GM12878 (cell line): Measurements from ENCODE around the gene NOB1. TPM values are rescaled to one million over a fixed set of nuclear protein-coding genes. Genes with fewer than 3 reads are reported as not detected.

Source experiments
- ATAC-seq: fragments of 200-7000 bp; cut with Tn5 transposase; 3 replicates; pipeline ENCODE4 v1.9.1; 2020; ENCODE audit warnings: mild to moderate bottlenecking, moderate library complexity
- BruUV-seq: library from RNA; stranded (reverse); fragments of 400-500 nt; replicated peaks from 2 replicates; lab custom pipeline; 2021; lab: Mats Ljungman, UMichigan
- CTCF ChIA-PET: fragments of 300-600 bp; sonication (Branson Sonifier 250); formaldehyde crosslinking; extraction: SDS; loops from one replicate; lab custom pipeline; 2021; ENCODE audit warnings: inconsistent platforms; lab: Yijun Ruan, JAX
- POLR2A ChIA-PET: fragments of 350-600 bp; formaldehyde crosslinking; extraction: SDS; loops from one replicate; lab custom pipeline; 2021; ENCODE audit warnings: inconsistent platforms; lab: Charles Lee
- RAD21 ChIA-PET: fragments of 300-600 bp; sonication (Branson Sonifier 250); formaldehyde crosslinking; loops from one replicate; lab custom pipeline; 2023; ENCODE audit warnings: antibody characterized with exemption; ENCODE audit not compliant: unreplicated experiment; lab: Charles Lee
- SMC1A ChIA-PET: fragments of 300-600 bp; sonication (Branson Sonifier 250); formaldehyde crosslinking; loops from one replicate; lab custom pipeline; 2023; ENCODE audit not compliant: unreplicated experiment, uncharacterized antibody; lab: Charles Lee
- DNase-seq: peaks from one replicate; pipeline ENCODE4 v3.0.0-alpha.2; 2011; ENCODE audit warnings: low read depth, low spot score
- FAIRE-seq: peaks from 3 replicates; lab custom pipeline; 2011; peaks lifted over from hg19 to GRCh38; lab: Jason Lieb, UNC
- H2AFZ ChIP-seq: 2 replicates; pipeline ENCODE4 v1.6.0; 2011; ENCODE audit warnings: low read depth, low read length, control low read depth; ENCODE audit not compliant: control insufficient read depth
- H3K27ac ChIP-seq: 2 replicates; pipeline ENCODE4 v1.5.1; 2011; ENCODE audit warnings: control low read depth; ENCODE audit not compliant: control insufficient read depth, insufficient read depth
- H3K27me3 ChIP-seq, 2 experiments: replicated peaks in 1 of 2; 2 replicates each; pipeline versions ENCODE4 v1.6.0 to v1.6.1; 2011; ENCODE audit warnings: low read length in 1 of 2; ENCODE audit not compliant: control insufficient read depth in 2 of 2, insufficient read depth in 2 of 2
- H3K36me3 ChIP-seq, 2 experiments: 2 replicates each; pipeline ENCODE4 v1.5.1; 2011; ENCODE audit warnings: low read length in 1 of 2; ENCODE audit not compliant: control insufficient read depth in 2 of 2, insufficient read depth in 2 of 2
- H3K4me1 ChIP-seq: 2 replicates; pipeline ENCODE4 v1.6.1; 2011; ENCODE audit warnings: mild to moderate bottlenecking, low read length, moderate library complexity, mixed read lengths; ENCODE audit not compliant: control insufficient read depth, insufficient read depth
- H3K4me2 ChIP-seq: 2 replicates; pipeline ENCODE4 v1.6.0; 2011; ENCODE audit warnings: control low read depth; ENCODE audit not compliant: control insufficient read depth, insufficient read depth
- H3K4me3 ChIP-seq: fragments of 200-600 bp; sonication (generic); 2 replicates; pipeline ENCODE4 v1.5.1; 2016
- H3K79me2 ChIP-seq: 2 replicates; pipeline ENCODE4 v1.6.0; 2011; ENCODE audit warnings: low read length; ENCODE audit not compliant: control insufficient read depth, insufficient read depth
- H3K9ac ChIP-seq: 2 replicates; pipeline ENCODE4 v1.8.0; 2011; ENCODE audit warnings: low read length, control low read depth, mixed read lengths; ENCODE audit not compliant: control insufficient read depth, insufficient read depth
- H3K9me3 ChIP-seq: replicated peaks from 3 replicates; pipeline ENCODE4 v1.5.1; 2011; ENCODE audit warnings: mild to moderate bottlenecking, low read length; ENCODE audit not compliant: control insufficient read depth, insufficient read depth
- H4K20me1 ChIP-seq: 2 replicates; pipeline ENCODE4 v1.6.0; 2011; ENCODE audit not compliant: control insufficient read depth, insufficient read depth
- ASH2L ChIP-seq: fragments of 300-600, 200-600 bp; sonication (generic); IDR thresholded peaks from 2 replicates; pipeline ENCODE4 v1.6.1; 2017; ENCODE audit warnings: low read depth, mild to moderate bottlenecking, borderline replicate concordance
- BCL11A ChIP-seq: IDR thresholded peaks from 2 replicates; pipeline ENCODE4 v1.6.1; 2011; ENCODE audit warnings: low read depth, low read length
- ETV6 ChIP-seq, 2 experiments: fragments of 450-650 bp in 1 of 2; IDR thresholded peaks in 1 of 2; conservative IDR thresholded peaks in 1 of 2; 2 replicates each; pipeline ENCODE4 v1.6.1; 2014; ENCODE audit warnings: antibody characterized with exemption in 1 of 2, borderline replicate concordance in 1 of 2, low read depth in 1 of 2, mild to moderate bottlenecking in 1 of 2, moderate library complexity in 1 of 2
- GABPA ChIP-seq: IDR thresholded peaks from 2 replicates; pipeline ENCODE4 v1.6.1; 2014; ENCODE audit warnings: antibody characterized with exemption, low read depth, mild to moderate bottlenecking, inconsistent platforms
- GATAD2B ChIP-seq: fragments of 450-650 bp; conservative IDR thresholded peaks from 2 replicates; pipeline ENCODE4 v1.6.1; 2017; ENCODE audit warnings: low read depth, mild to moderate bottlenecking, moderate library complexity
- KAT2A ChIP-seq: conservative IDR thresholded peaks from 2 replicates; pipeline ENCODE4 v1.6.1; 2011; ENCODE audit warnings: low read depth, low read length; ENCODE audit not compliant: control insufficient read depth
- LARP7 ChIP-seq: fragments of 450-650 bp; IDR thresholded peaks from 2 replicates; pipeline ENCODE4 v1.6.1; 2017; ENCODE audit warnings: mild to moderate bottlenecking
- NRF1 ChIP-seq: conservative IDR thresholded peaks from 2 replicates; pipeline ENCODE4 v1.6.1; 2011; ENCODE audit warnings: mild to moderate bottlenecking, low read depth, low read length, improper control_type of control experiment
- POLR2AphosphoS2 ChIP-seq: IDR thresholded peaks from 2 replicates; pipeline ENCODE4 v1.6.1; 2011; ENCODE audit warnings: low read depth, mild to moderate bottlenecking, low read length, improper control_type of control experiment, moderate library complexity
- RCOR1 ChIP-seq: conservative IDR thresholded peaks from 2 replicates; pipeline ENCODE4 v1.6.1; 2012; ENCODE audit warnings: low read depth, low read length, improper control_type of control experiment
- SMAD5 ChIP-seq: IDR thresholded peaks from 2 replicates; pipeline ENCODE4 v1.6.1; 2016; ENCODE audit warnings: antibody characterized with exemption, low read depth
- SUZ12 ChIP-seq: fragments of 200-600 bp; sonication (generic); IDR thresholded peaks from one replicate; pipeline ENCODE4 v1.6.1; 2018; ENCODE audit warnings: antibody characterized with exemption, mild to moderate bottlenecking; ENCODE audit not compliant: unreplicated experiment
- WGBS: methylation state at CpG from one replicate; pipeline ENCODE4 v1.1.6; 2016; ENCODE audit warnings: low lambda C conversion rate; ENCODE audit not compliant: insufficient replicate concordance, insufficient coverage; ENCODE audit errors: missing lambda C conversion rate; 5-methylcytosine and 5-hydroxymethylcytosine counted together
- in situ Hi-C: fragments of 300-500 bp; cut with MboI; formaldehyde crosslinking; loops from 9 replicates; pipeline ENCODE4 v1.14.3; 2018; ENCODE audit warnings: mixed read lengths
- intact Hi-C: fragments of 100-400 bp; cut with micrococcal nuclease; formaldehyde crosslinking; loops from one replicate; pipeline ENCODE4 v1.14.2; 2022; ENCODE audit not compliant: unreplicated experiment
- polyA plus RNA-seq, 11 experiments: library from polyadenylated mRNA; depleted of rRNA in 4 of 11; unstranded in 6 of 11; stranded (reverse) in 5 of 11; fragments of >200 nt; fragmentation: Nextera tagmentation in 4 of 11; fragmentation: Illumina TruSeq in 1 of 11; extraction: Ambion mirVana in 4 of 11; extraction: Trizol in 1 of 11; gene quantifications; 1 replicate in 1 of 11; 2 replicates in 10 of 11; pipeline versions ENCODE4 v1.2.1 to v1.2.3, GENCODE V29; 2011 to 2016; ENCODE audit warnings: inconsistent platforms in 2 of 11, missing spikeins in 2 of 11, low read depth in 1 of 11
- total RNA-seq, 4 experiments: library from RNA; depleted of rRNA in 3 of 4; stranded (reverse); fragments of >200 nt in 3 of 4; fragmentation: Illumina TruSeq in 1 of 4; extraction: Trizol in 1 of 4; gene quantifications; 2 replicates each; pipeline versions ENCODE4 v1.2.1 to v1.2.3, GENCODE V29; 2013 to 2021
- TF ChIP-seq, protein P1 (sequence below): IDR thresholded peaks from 2 replicates; pipeline ENCODE4 v1.6.1; 2012; ENCODE audit warnings: mild to moderate bottlenecking, low read depth, low read length
- TF ChIP-seq, protein P2 (sequence below): IDR thresholded peaks from 2 replicates; pipeline ENCODE4 v1.6.1; 2012; ENCODE audit warnings: low read depth, low read length, improper control_type of control experiment
- TF ChIP-seq, protein P3 (sequence below): fragments of 450-650 bp; IDR thresholded peaks from 2 replicates; pipeline ENCODE4 v1.6.1; 2017; ENCODE audit warnings: borderline replicate concordance
- TF ChIP-seq, protein P4 (sequence below): IDR thresholded peaks from 2 replicates; pipeline ENCODE4 v1.6.1; 2011; ENCODE audit warnings: borderline replicate concordance, low read depth, mild to moderate bottlenecking, moderate library complexity, low read length; ENCODE audit not compliant: insufficient read depth, poor library complexity, severe bottlenecking

NOB1 gene
- total and polyA plus RNA-seq, 10 of the 15 experiments (the other 5 are each of a cell fraction or from before 2014, with no cell fraction given): 31.1 to 117 (median 78.0) TPM

DNA sequence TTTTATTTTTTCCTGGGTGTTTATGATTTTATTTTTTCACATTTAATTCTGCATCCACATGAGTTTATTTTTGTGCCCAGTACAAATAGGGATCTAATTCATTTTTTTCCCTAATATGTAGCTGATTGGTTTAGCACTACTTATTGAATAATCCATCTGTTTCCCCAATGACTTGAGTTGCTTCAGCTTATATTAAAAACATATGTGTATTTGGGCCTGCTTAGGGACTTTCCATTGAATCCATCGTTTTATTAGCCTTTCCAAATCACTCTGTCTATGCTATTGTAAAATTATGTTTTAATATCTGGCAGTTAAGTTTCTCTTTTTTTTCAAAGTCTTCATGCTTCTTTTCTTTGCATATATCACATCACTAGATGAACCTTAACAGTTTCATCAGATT is 49.6 kb upstream of the NOB1 start:
- no peak for DNase-seq
- Histone ChIP-seq H3K36me3 (peaks cover 0 to 6% of the 10 kb centered on the region in 2 experiments; a peak in 2 of 4 replicates), H4K20me1 (no peaks in the 10 kb centered on the region), H2AFZ (no peak overlapping the region), H3K4me3 (no peak overlapping the region), H3K4me2 (no peak overlapping the region), H3K9ac (no peak overlapping the region), H3K27me3 (no peaks in the 10 kb centered on the region), H3K79me2 (no peaks in the 10 kb centered on the region), H3K27ac (no peak overlapping the region), H3K9me3 (no peaks in the 10 kb centered on the region), H3K4me1 (no peaks in the 10 kb centered on the region; the same call in 1 of the 2 replicates)
- 97% methylated on average over 1 of the region's 1 CpG for WGBS
- in situ Hi-C loops (no loop called here), intact Hi-C loops (no loop called here)
- no peak for FAIRE-seq
- SMC1A ChIA-PET: interaction anchor here (0.5 kb wide), 1 partner anchor 84 kb away, joined by 3 read pairs; no protein-coding TSS in a partner anchor
- no peak for ATAC-seq
- CTCF ChIA-PET: no interaction called here
- RAD21 ChIA-PET: no interaction called here
- BruUV-seq: no TSS peak
- POLR2A ChIA-PET: no interaction called here
- TF ChIP-seq NRF1: no peak
- no peak for TF ChIP-seq POLR2AphosphoS2
- no peak for TF ChIP-seq SUZ12
- no peak for TF ChIP-seq BCL11A
- TF ChIP-seq, protein P1, sequence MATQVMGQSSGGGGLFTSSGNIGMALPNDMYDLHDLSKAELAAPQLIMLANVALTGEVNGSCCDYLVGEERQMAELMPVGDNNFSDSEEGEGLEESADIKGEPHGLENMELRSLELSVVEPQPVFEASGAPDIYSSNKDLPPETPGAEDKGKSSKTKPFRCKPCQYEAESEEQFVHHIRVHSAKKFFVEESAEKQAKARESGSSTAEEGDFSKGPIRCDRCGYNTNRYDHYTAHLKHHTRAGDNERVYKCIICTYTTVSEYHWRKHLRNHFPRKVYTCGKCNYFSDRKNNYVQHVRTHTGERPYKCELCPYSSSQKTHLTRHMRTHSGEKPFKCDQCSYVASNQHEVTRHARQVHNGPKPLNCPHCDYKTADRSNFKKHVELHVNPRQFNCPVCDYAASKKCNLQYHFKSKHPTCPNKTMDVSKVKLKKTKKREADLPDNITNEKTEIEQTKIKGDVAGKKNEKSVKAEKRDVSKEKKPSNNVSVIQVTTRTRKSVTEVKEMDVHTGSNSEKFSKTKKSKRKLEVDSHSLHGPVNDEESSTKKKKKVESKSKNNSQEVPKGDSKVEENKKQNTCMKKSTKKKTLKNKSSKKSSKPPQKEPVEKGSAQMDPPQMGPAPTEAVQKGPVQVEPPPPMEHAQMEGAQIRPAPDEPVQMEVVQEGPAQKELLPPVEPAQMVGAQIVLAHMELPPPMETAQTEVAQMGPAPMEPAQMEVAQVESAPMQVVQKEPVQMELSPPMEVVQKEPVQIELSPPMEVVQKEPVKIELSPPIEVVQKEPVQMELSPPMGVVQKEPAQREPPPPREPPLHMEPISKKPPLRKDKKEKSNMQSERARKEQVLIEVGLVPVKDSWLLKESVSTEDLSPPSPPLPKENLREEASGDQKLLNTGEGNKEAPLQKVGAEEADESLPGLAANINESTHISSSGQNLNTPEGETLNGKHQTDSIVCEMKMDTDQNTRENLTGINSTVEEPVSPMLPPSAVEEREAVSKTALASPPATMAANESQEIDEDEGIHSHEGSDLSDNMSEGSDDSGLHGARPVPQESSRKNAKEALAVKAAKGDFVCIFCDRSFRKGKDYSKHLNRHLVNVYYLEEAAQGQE: no peak
- TF ChIP-seq LARP7: no peak
- TF ChIP-seq, protein P2, sequence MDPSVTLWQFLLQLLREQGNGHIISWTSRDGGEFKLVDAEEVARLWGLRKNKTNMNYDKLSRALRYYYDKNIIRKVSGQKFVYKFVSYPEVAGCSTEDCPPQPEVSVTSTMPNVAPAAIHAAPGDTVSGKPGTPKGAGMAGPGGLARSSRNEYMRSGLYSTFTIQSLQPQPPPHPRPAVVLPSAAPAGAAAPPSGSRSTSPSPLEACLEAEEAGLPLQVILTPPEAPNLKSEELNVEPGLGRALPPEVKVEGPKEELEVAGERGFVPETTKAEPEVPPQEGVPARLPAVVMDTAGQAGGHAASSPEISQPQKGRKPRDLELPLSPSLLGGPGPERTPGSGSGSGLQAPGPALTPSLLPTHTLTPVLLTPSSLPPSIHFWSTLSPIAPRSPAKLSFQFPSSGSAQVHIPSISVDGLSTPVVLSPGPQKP: no peak
- TF ChIP-seq, protein P3, sequence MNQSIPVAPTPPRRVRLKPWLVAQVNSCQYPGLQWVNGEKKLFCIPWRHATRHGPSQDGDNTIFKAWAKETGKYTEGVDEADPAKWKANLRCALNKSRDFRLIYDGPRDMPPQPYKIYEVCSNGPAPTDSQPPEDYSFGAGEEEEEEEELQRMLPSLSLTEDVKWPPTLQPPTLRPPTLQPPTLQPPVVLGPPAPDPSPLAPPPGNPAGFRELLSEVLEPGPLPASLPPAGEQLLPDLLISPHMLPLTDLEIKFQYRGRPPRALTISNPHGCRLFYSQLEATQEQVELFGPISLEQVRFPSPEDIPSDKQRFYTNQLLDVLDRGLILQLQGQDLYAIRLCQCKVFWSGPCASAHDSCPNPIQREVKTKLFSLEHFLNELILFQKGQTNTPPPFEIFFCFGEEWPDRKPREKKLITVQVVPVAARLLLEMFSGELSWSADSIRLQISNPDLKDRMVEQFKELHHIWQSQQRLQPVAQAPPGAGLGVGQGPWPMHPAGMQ: no peak
- TF ChIP-seq, protein P4, sequence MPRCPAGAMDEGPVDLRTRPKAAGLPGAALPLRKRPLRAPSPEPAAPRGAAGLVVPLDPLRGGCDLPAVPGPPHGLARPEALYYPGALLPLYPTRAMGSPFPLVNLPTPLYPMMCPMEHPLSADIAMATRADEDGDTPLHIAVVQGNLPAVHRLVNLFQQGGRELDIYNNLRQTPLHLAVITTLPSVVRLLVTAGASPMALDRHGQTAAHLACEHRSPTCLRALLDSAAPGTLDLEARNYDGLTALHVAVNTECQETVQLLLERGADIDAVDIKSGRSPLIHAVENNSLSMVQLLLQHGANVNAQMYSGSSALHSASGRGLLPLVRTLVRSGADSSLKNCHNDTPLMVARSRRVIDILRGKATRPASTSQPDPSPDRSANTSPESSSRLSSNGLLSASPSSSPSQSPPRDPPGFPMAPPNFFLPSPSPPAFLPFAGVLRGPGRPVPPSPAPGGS: no peak
- TF ChIP-seq RCOR1: no peak
- TF ChIP-seq SMAD5: no peak
- TF ChIP-seq ETV6 (conservative IDR thresholded peaks at IDR 0.05 in 1 of 2, IDR thresholded peaks at IDR 0.05 in 1 of 2; ENCODE audit: borderline replicate concordance in 1 of 2, low read depth in 1 of 2): no peak
- TF ChIP-seq KAT2A: no peak
- no peak for TF ChIP-seq GABPA
- no peak for TF ChIP-seq GATAD2B
- TF ChIP-seq ASH2L: no peak
